K562 (cell line): ENCODE data around the gene PRDM16. TPM values are rescaled to one million over a fixed set of nuclear protein-coding genes. Genes with fewer than 3 reads are reported as not detected.

Source experiments
- ATAC-seq: fragments of 200-7000 bp; cut with Tn5 transposase; 3 replicates; pipeline ENCODE4 v1.9.1; 2020; ENCODE audit warnings: moderate library complexity
- BruUV-seq: library from RNA; stranded (reverse); fragments of 400-500 nt; replicated peaks from 2 replicates; lab custom pipeline; 2021; lab: Mats Ljungman, UMichigan
- CTCF ChIA-PET: fragments of 300-600 bp; formaldehyde crosslinking; extraction: SDS; loops from one replicate; lab custom pipeline; 2021; ENCODE audit warnings: low intra/inter-chr PET ratio; lab: Yijun Ruan, JAX
- POLR2A ChIA-PET: fragments of 300-600, 350-650 bp; sonication (Branson Sonifier 250); formaldehyde crosslinking; extraction: SDS; loops from one replicate; lab custom pipeline; 2021; ENCODE audit warnings: antibody characterized with exemption, inconsistent platforms; lab: Yijun Ruan, JAX
- DNase-seq, 4 experiments: peaks; one replicate each; pipeline versions ENCODE4 v3.0.0 to v3.0.0-alpha.2; 2011 to 2018; ENCODE audit warnings: low spot score in 3 of 4, mixed read lengths in 3 of 4; ENCODE audit errors: extremely low read depth in 1 of 4
- FAIRE-seq: peaks from 2 replicates; lab custom pipeline; 2011; peaks lifted over from hg19 to GRCh38; lab: Jason Lieb, UNC
- H2AFZ ChIP-seq: 2 replicates; pipeline ENCODE4 v1.6.0; 2011; ENCODE audit warnings: low read depth, low read length, control low read depth, inconsistent platforms
- H3K27ac ChIP-seq: fragments of 200-600 bp; 3 replicates; pipeline ENCODE4 v1.8.0; 2011; ENCODE audit warnings: low read depth, mild to moderate bottlenecking, control low read depth, inconsistent platforms, low read length, moderate library complexity, mixed read lengths; ENCODE audit errors: extremely low read depth
- H3K27me3 ChIP-seq, 2 experiments: fragments of 300-600 bp in 1 of 2; 2 replicates in 1 of 2; 3 replicates in 1 of 2; pipeline versions ENCODE4 v1.6.0 to v1.8.0; 2011; ENCODE audit warnings: inconsistent platforms in 2 of 2, low read length in 2 of 2, mild to moderate bottlenecking in 1 of 2, mixed read lengths in 1 of 2, moderate library complexity in 1 of 2; ENCODE audit not compliant: control insufficient read depth in 2 of 2, insufficient read depth in 2 of 2
- H3K36me3 ChIP-seq: fragments of 300-600 bp; 3 replicates; pipeline ENCODE4 v1.8.0; 2011; ENCODE audit warnings: mild to moderate bottlenecking, low read length, inconsistent platforms; ENCODE audit not compliant: control insufficient read depth, insufficient read depth
- H3K4me1 ChIP-seq, 2 experiments: fragments of 200-600 bp in 1 of 2; replicated peaks in 1 of 2; 2 replicates in 1 of 2; 3 replicates in 1 of 2; pipeline versions ENCODE4 v1.5.1 to v1.8.0; 2011; ENCODE audit warnings: inconsistent platforms in 2 of 2, low read length in 2 of 2, mild to moderate bottlenecking in 1 of 2, mixed read lengths in 1 of 2, moderate library complexity in 1 of 2; ENCODE audit not compliant: control insufficient read depth in 2 of 2, insufficient read depth in 2 of 2
- H3K4me2 ChIP-seq: 2 replicates; pipeline ENCODE4 v1.6.1; 2011; ENCODE audit warnings: low read length, control low read depth, inconsistent platforms, mixed read lengths; ENCODE audit not compliant: insufficient read depth
- H3K4me3 ChIP-seq: fragments of 200-600 bp; sonication (generic), shearing (Covaris generic); 2 replicates; pipeline ENCODE4 v1.5.1; 2016; ENCODE audit warnings: control low read depth, inconsistent platforms
- H3K79me2 ChIP-seq: fragments of 200-600 bp; 3 replicates; pipeline ENCODE4 v1.8.0; 2011; ENCODE audit warnings: low read length, inconsistent platforms; ENCODE audit not compliant: control insufficient read depth, insufficient read depth
- H3K9ac ChIP-seq, 2 experiments: 2 replicates each; pipeline versions ENCODE4 v1.6.0 to v1.6.1; 2011; ENCODE audit warnings: low read depth in 2 of 2, low read length in 2 of 2, control low read depth in 1 of 2, inconsistent platforms in 1 of 2, mild to moderate bottlenecking in 1 of 2, mixed read lengths in 1 of 2; ENCODE audit not compliant: insufficient read depth in 1 of 2
- H3K9me1 ChIP-seq: one replicate; pipeline ENCODE4 v1.6.0; 2011; ENCODE audit warnings: inconsistent platforms, mild to moderate bottlenecking, low read length, moderate library complexity; ENCODE audit not compliant: control insufficient read depth, insufficient read depth
- H3K9me3 ChIP-seq: replicated peaks from 2 replicates; pipeline ENCODE4 v1.5.1; 2011; ENCODE audit warnings: low read depth, low read length, inconsistent platforms; ENCODE audit not compliant: control insufficient read depth, insufficient read depth
- H4K20me1 ChIP-seq: replicated peaks from 2 replicates; pipeline ENCODE4 v1.6.1; 2011; ENCODE audit warnings: low read length, inconsistent platforms, mixed read lengths; ENCODE audit not compliant: control insufficient read depth, insufficient read depth
- DDX20 ChIP-seq: fragments of 450-650 bp; IDR thresholded peaks from 2 replicates; pipeline ENCODE4 v1.6.1; 2016; ENCODE audit warnings: missing genetic modification characterization, low read depth, mild to moderate bottlenecking, missing compliant biosample characterization, moderate library complexity
- HMGN3 ChIP-seq: IDR thresholded peaks from 2 replicates; pipeline ENCODE4 v1.6.1; 2011; ENCODE audit warnings: borderline replicate concordance, low read depth, mild to moderate bottlenecking, mixed read lengths, low read length; ENCODE audit not compliant: insufficient read length; ENCODE audit errors: extremely low read depth
- NBN ChIP-seq: fragments of 450-650 bp; IDR thresholded peaks from 2 replicates; pipeline ENCODE4 v1.6.1; 2016; ENCODE audit warnings: low read depth, mild to moderate bottlenecking
- POU5F1 ChIP-seq: fragments of 150-350 bp; IDR thresholded peaks from 2 replicates; pipeline ENCODE4 v1.6.1; 2014; ENCODE audit warnings: borderline replicate concordance, low read length, low read depth, mild to moderate bottlenecking; ENCODE audit not compliant: partially characterized antibody
- ZNF133 ChIP-seq: fragments of 250-450 bp; sonication (Bioruptor Pico); IDR thresholded peaks from 2 replicates; pipeline ENCODE4 v1.4.0; 2020; ENCODE audit warnings: mild to moderate bottlenecking
- ZNF431 ChIP-seq: sonication (generic); formaldehyde crosslinking; IDR thresholded peaks from 2 replicates; pipeline ENCODE4 v1.8.0; 2022; ENCODE audit warnings: mild to moderate bottlenecking, missing genetic modification reagents
- WGBS: fragments of 100-300 bp; shearing (Covaris generic); methylation state at CpG from one replicate; pipeline ENCODE4 v1.1.6; 2016; ENCODE audit warnings: low coverage, mixed read lengths; ENCODE audit not compliant: insufficient coverage; ENCODE audit errors: missing lambda C conversion rate; 5-methylcytosine and 5-hydroxymethylcytosine counted together
- in situ Hi-C: fragments of 300-500 bp; cut with MboI; formaldehyde crosslinking; loops from 4 replicates; pipeline ENCODE4 v1.15.0; 2018; ENCODE audit warnings: inconsistent platforms, mixed read lengths
- intact Hi-C: fragments of 100-400 bp; cut with micrococcal nuclease; formaldehyde crosslinking; loops from 2 replicates; pipeline ENCODE4 v1.14.2; 2022
- polyA plus RNA-seq, 8 experiments: library from polyadenylated mRNA; depleted of rRNA in 4 of 8; stranded (reverse) in 5 of 8; unstranded in 3 of 8; fragments of >200 nt; fragmentation: Nextera tagmentation in 2 of 8; fragmentation: Illumina TruSeq in 1 of 8; extraction: Ambion mirVana in 2 of 8; extraction: Trizol in 1 of 8; gene quantifications; 2 replicates each; pipeline versions ENCODE4 v1.2.1 to v1.2.3, GENCODE V29; 2011 to 2014; ENCODE audit warnings: inconsistent platforms in 1 of 8, missing spikeins in 1 of 8
- total RNA-seq, 7 experiments: library from RNA; depleted of rRNA in 6 of 7; stranded (reverse); fragments of >200 nt in 6 of 7; fragmentation: Illumina TruSeq in 2 of 7; extraction: Trizol in 2 of 7; gene quantifications; 2 replicates each; pipeline versions ENCODE4 v1.2.1 to v1.2.3, GENCODE V29; 2011 to 2021; ENCODE audit warnings: low replicate concordance in 1 of 7
- TF ChIP-seq, protein P1 (sequence below): fragments of 250-450 bp; sonication (Bioruptor Pico); IDR thresholded peaks from 2 replicates; pipeline ENCODE4 v1.8.0; 2021; ENCODE audit warnings: moderate library complexity, mild to moderate bottlenecking, inconsistent platforms

Gene PRDM16
- total and polyA plus RNA-seq, 9 of the 15 experiments (the other 6 are each of a cell fraction or from before 2014, with no cell fraction given), result 0.10 to 0.27 TPM; not detected in 7

- TF ChIP-seq NBN (no peak), POU5F1 (no peak)
Measured at GRCh38 chr1:3344395-3344794, 275.4 kb downstream of the PRDM16 start (continued).

DNA sequence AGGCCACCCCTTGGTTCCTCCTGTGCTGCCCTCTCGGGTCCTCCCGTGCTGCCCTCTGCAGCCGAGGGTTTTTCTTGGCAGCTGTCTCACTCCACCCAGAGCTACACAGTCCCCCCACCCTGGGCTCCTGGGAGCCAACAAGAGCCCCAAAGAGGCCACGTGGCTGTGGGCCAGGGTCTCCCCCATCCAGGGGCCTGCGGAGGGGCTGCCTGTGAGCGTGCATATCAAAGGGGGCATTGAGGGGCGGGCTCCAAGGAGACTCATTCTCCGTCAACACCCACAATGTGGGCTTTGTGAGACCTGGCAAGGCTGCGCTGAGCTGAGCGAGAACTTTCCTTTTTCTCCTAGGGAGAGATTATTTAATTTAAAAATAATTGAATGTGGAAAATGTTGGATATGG lies 276.8 kb downstream of the PRDM16 start:
- peaks cover 3% of the 10 kb centered on the region for H4K20me1 ChIP-seq
- H3K4me2 ChIP-seq, result no peak overlapping the region
- no peak overlapping the region for H3K27ac ChIP-seq
- no peak overlapping the region for H2AFZ ChIP-seq
- H3K27me3 ChIP-seq, result no peaks in the 10 kb centered on the region; a peak in 1 of 5 replicates
- peaks cover 5% of the 10 kb centered on the region; the same call in 1 of the 2 replicates for H3K9me3 ChIP-seq
- no peak for TF ChIP-seq DDX20 (tag)
- ChIA-PET POLR2A (interaction anchor here (0.6 kb wide), 1 partner anchor 47 kb away, joined by 3 read pairs; no protein-coding TSS in a partner anchor), CTCF (no interaction called here)
- BruUV-seq, result no TSS peak
- intact Hi-C loops (no loop called here), in situ Hi-C loops (no loop called here)
- 0% methylated on average over 10 of the region's 10 CpGs for WGBS
- no peaks in the 10 kb centered on the region for H3K79me2 ChIP-seq
- no peak for FAIRE-seq
- no peaks in the 10 kb centered on the region for H3K9me1 ChIP-seq
- H3K9ac ChIP-seq, result no peak overlapping the region
- H3K4me1 ChIP-seq, result peaks cover 6 to 12% of the 10 kb centered on the region in 2 experiments; a peak in 2 of 5 replicates
- no peaks in the 10 kb centered on the region for H3K36me3 ChIP-seq
- no peak for DNase-seq
- no peak for ATAC-seq
- H3K4me3 ChIP-seq, result no peak overlapping the region

DNA sequence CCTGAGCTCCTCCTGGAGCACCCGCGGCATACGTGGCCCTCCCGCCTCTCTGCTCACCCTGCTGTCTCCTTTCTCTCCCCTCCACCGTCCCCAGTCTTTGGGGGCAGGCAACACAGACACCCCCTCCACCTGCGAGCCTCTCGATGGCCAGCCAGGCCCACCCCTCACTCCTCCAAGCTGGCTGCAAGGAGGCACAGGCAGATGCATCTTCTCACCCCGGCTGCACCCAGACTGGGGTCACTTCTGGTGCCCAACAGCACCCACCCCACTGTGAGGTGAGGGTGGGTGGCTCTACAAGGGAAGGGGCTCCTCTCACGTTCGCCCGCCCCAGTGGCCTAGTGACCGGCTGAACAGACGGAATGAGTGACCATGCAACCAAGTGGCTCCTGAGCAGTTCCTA lies 277.5 kb downstream of the PRDM16 start:
- no peak for DNase-seq
- no peak overlapping the region for H3K9ac ChIP-seq
- H3K4me2 ChIP-seq, result no peak overlapping the region
- POLR2A ChIA-PET, result interaction anchor here (0.6 kb wide), 1 partner anchor 48 kb away, joined by 3 read pairs; no protein-coding TSS in a partner anchor
- in situ Hi-C loops, result no loop called here
- 0% methylated on average over 13 of the region's 13 CpGs for WGBS
- CTCF ChIA-PET, result no interaction called here
- BruUV-seq, result no TSS peak
- FAIRE-seq, result no peak
- H3K79me2 ChIP-seq, result no peaks in the 10 kb centered on the region
- H4K20me1 ChIP-seq, result peaks cover 3% of the 10 kb centered on the region
- no peak for ATAC-seq
- H3K4me1 ChIP-seq, result peaks cover 6 to 12% of the 10 kb centered on the region in 2 experiments; a peak in 2 of 5 replicates
- no peaks in the 10 kb centered on the region for H3K9me1 ChIP-seq
- no peaks in the 10 kb centered on the region for H3K36me3 ChIP-seq
- H3K4me3 ChIP-seq, result no peak overlapping the region
- H2AFZ ChIP-seq, result no peak overlapping the region
- H3K9me3 ChIP-seq, result peaks cover 5% of the 10 kb centered on the region; the same call in 1 of the 2 replicates
- no peak overlapping the region for H3K27ac ChIP-seq
- intact Hi-C loops, result no loop called here
- H3K27me3 ChIP-seq, result no peaks in the 10 kb centered on the region; a peak in 1 of 5 replicates
- TF ChIP-seq HMGN3 (no peak), ZNF431 (no peak), ZNF133 (CRISPR knock-in tag) (no peak)
- TF ChIP-seq, protein P1, sequence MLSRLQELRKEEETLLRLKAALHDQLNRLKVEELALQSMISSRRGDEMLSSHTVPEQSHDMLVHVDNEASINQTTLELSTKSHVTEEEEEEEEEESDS (CRISPR knock-in tag), result no peak
